GM21723 (cell line): Measurements from ENCODE around the gene EML3.
A peak's percentile ranks its signal among the peaks of the same experiment; 100 is the strongest.
"Not testable (repeated sequence)": the region's sequence is repeated elsewhere in the genome, so short reads cannot be mapped to it uniquely, and the experiment has no call there.

Experiments used
- ATAC-seq: cut with Tn5 transposase; IDR thresholded peaks from one replicate; pipeline ENCODE4 v1.9.1; 2021; ENCODE audit warnings: mild to moderate bottlenecking, moderate library complexity; ENCODE audit not compliant: unreplicated experiment

EML3 gene

GRCh38 chr11:62612366-62613290 is at the start of gene EML3, which contains the start of gene ROM1:
Gene EML3, minus strand, starts transcription at chr11:62612775. Its CDS starts 318 bp downstream, at chr11:62612457.
Gene ROM1, plus strand, starts transcription at chr11:62613257. Its CDS starts 25 bp downstream, at chr11:62613282.
- peak; percentile 74 for ATAC-seq

- no peak for ATAC-seq
Observed at GRCh38 chr11:62656796-62657429, 44.3 kb upstream of the EML3 start.

GRCh38 chr11:62654297-62654696 is 41.7 kb upstream of the EML3 start:
- no peak for ATAC-seq

GRCh38 chr11:62652161-62653006 is 39.8 kb upstream of the EML3 start:
- peak; percentile 23 for ATAC-seq

- ATAC-seq, result not testable (repeated sequence)
Observed at GRCh38 chr11:62650283-62650682, 37.7 kb upstream of the EML3 start.

- ATAC-seq, result no peak
Observed at GRCh38 chr11:62649486-62649885, 36.9 kb upstream of the EML3 start.

GRCh38 chr11:62648967-62649364 is 36.4 kb upstream of the EML3 start:
- no peak for ATAC-seq

GRCh38 chr11:62648185-62648966 is 35.8 kb upstream of the EML3 start:
- no peak for ATAC-seq

GRCh38 chr11:62647609-62648005 is 35.0 kb upstream of the EML3 start:
- no peak for ATAC-seq

GRCh38 chr11:62646825-62647608 is 34.4 kb upstream of the EML3 start:
- no peak for ATAC-seq

- peak; percentile 89 for ATAC-seq
Observed at GRCh38 chr11:62645946-62646824, 33.6 kb upstream of the EML3 start, which contains the start of gene GANAB. Gene GANAB, minus strand, starts transcription at chr11:62646613. Its CDS starts 14 bp downstream, at chr11:62646599.

- ATAC-seq, result no peak
Observed at GRCh38 chr11:62645671-62645945, 33.0 kb upstream of the EML3 start.

- ATAC-seq, result no peak
Observed at GRCh38 chr11:62644220-62644619, 31.6 kb upstream of the EML3 start.

- ATAC-seq, result no peak
Observed at GRCh38 chr11:62632492-62632891, 19.9 kb upstream of the EML3 start.

- no peak for ATAC-seq
Observed at GRCh38 chr11:62627713-62628112, 15.1 kb upstream of the EML3 start.

GRCh38 chr11:62622476-62623089 is 10.0 kb upstream of the EML3 start:
- no peak for ATAC-seq

GRCh38 chr11:62621567-62622470 is 9.2 kb upstream of the EML3 start, which contains the start of gene B3GAT3:
Gene B3GAT3, minus strand, starts transcription at chr11:62621986. Its CDS starts 39 bp downstream, at chr11:62621947.
- ATAC-seq, result peak; percentile 91
